ENCODE measurements around the gene NDRG2.

DNA sequence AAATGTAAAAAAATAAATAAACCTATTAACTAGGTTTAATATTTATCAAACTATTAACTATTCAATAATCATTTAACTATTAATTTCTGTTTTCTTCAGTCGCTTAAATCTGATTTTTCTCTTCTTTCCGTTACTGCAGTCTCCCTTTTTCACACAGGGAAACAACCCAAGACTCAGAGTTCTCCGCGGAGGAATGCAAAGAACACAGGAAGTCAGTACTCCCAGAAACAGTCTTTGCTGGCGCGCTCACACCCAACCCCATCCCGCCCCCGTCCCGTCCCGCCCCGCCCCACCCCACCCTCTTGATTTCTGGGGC, 35.4 kb downstream of the NDRG2 start:
- no peak for TF ChIP-seq POLR2A (IDR thresholded peaks at IDR 0.05)
- TF ChIP-seq, protein P1, sequence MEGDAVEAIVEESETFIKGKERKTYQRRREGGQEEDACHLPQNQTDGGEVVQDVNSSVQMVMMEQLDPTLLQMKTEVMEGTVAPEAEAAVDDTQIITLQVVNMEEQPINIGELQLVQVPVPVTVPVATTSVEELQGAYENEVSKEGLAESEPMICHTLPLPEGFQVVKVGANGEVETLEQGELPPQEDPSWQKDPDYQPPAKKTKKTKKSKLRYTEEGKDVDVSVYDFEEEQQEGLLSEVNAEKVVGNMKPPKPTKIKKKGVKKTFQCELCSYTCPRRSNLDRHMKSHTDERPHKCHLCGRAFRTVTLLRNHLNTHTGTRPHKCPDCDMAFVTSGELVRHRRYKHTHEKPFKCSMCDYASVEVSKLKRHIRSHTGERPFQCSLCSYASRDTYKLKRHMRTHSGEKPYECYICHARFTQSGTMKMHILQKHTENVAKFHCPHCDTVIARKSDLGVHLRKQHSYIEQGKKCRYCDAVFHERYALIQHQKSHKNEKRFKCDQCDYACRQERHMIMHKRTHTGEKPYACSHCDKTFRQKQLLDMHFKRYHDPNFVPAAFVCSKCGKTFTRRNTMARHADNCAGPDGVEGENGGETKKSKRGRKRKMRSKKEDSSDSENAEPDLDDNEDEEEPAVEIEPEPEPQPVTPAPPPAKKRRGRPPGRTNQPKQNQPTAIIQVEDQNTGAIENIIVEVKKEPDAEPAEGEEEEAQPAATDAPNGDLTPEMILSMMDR (IDR thresholded peaks at IDR 0.05), result no peak
